ENCODE data around the gene PTPN3. TPM values are rescaled to one million over a fixed set of nuclear protein-coding genes. Genes with fewer than 3 reads are reported as not detected.
A peak's percentile ranks its signal among the peaks of the same experiment; 100 is the strongest.
"Not testable (repeated sequence)": the region's sequence is repeated elsewhere in the genome, so short reads cannot be mapped to it uniquely, and the experiment has no call there.

The PTPN3 gene
- total RNA-seq, 2 donors from 2014 or later, result 13.2 to 19.5 TPM

GRCh38 chr9:109371374-109371773 is 126.7 kb downstream of the PTPN3 start:
- TF ChIP-seq POLR2A (IDR thresholded peaks at IDR 0.05), result no peak
- TF ChIP-seq CTCF (IDR thresholded peaks at IDR 0.05), result no peak
- Histone ChIP-seq H3K27me3 (no peaks in the 10 kb centered on the region), H3K4me3 (no peak overlapping the region), H3K27ac (no peak overlapping the region), H3K36me3 (replicated peaks in 1 of 2; ENCODE audit: insufficient read depth in 1 of 2, low read depth in 2 of 2) (no peaks in the 10 kb centered on the region), H3K9me3 (no peaks in the 10 kb centered on the region), H3K4me1 (no peaks in the 10 kb centered on the region)
- WGBS, 2 donors, result 95 to 100% methylated on average over 1 of the region's 1 CpG
- DNase-seq (no peak), ATAC-seq (no peak)
- intact Hi-C loops (cut with DNase I), result no loop called here

GRCh38 chr9:109369285-109369684 is 128.8 kb downstream of the PTPN3 start:
- intact Hi-C loops (cut with DNase I), result no loop called here
- Histone ChIP-seq H3K27ac (no peak overlapping the region), H3K36me3 (replicated peaks in 1 of 2; ENCODE audit: insufficient read depth in 1 of 2, low read depth in 2 of 2) (no peaks in the 10 kb centered on the region), H3K9me3 (no peaks in the 10 kb centered on the region), H3K27me3 (no peaks in the 10 kb centered on the region), H3K4me1 (no peaks in the 10 kb centered on the region), H3K4me3 (no peak overlapping the region)
- ATAC-seq (no peak), DNase-seq (peak in 2 of 4 donors; percentile 16 to 29)
- no peak for TF ChIP-seq CTCF (IDR thresholded peaks at IDR 0.05)
- no peak for TF ChIP-seq POLR2A (IDR thresholded peaks at IDR 0.05)
- WGBS, 2 donors, result 48 to 49% methylated on average over 2 of the region's 2 CpGs

GRCh38 chr9:109360771-109361170 is 137.3 kb downstream of the PTPN3 start:
- H3K27me3 ChIP-seq, result no peaks in the 10 kb centered on the region
- H3K27ac ChIP-seq, result no peak overlapping the region
- H3K36me3 ChIP-seq (replicated peaks in 1 of 2; ENCODE audit: insufficient read depth in 1 of 2, low read depth in 2 of 2), result no peaks in the 10 kb centered on the region
- no peak overlapping the region for H3K4me3 ChIP-seq
- TF ChIP-seq CTCF (IDR thresholded peaks at IDR 0.05) (no peak), POLR2A (IDR thresholded peaks at IDR 0.05) (no peak)
- 82 to 84% methylated on average over 5 of the region's 5 CpGs for WGBS, 2 donors
- DNase-seq, result no peak
- H3K4me1 ChIP-seq, result no peaks in the 10 kb centered on the region
- ATAC-seq, result no peak
- H3K9me3 ChIP-seq, result no peaks in the 10 kb centered on the region
- intact Hi-C loops (cut with DNase I), result no loop called here

- WGBS, 2 donors, result 86 to 87% methylated on average over 8 of the region's 8 CpGs
- H3K9me3 ChIP-seq; ATAC-seq; H3K36me3 ChIP-seq (replicated peaks in 1 of 2; ENCODE audit: insufficient read depth in 1 of 2, low read depth in 2 of 2); DNase-seq; H3K4me1 ChIP-seq; intact Hi-C loops (cut with DNase I); H3K27me3 ChIP-seq; H3K27ac ChIP-seq; H3K4me3 ChIP-seq: not testable (repeated sequence)
These were observed 139.0 kb downstream of the PTPN3 start for GRCh38 chr9:109358968-109359603.

GRCh38 chr9:109355564-109356297 is 142.4 kb downstream of the PTPN3 start:
- Histone ChIP-seq H3K4me1 (no peaks in the 10 kb centered on the region), H3K27ac (no peak overlapping the region), H3K36me3 (replicated peaks in 1 of 2; ENCODE audit: insufficient read depth in 1 of 2, low read depth in 2 of 2) (no peaks in the 10 kb centered on the region), H3K9me3 (no peaks in the 10 kb centered on the region), H3K4me3 (no peak overlapping the region), H3K27me3 (no peaks in the 10 kb centered on the region)
- ATAC-seq (no peak), DNase-seq (no peak)
- TF ChIP-seq POLR2A (IDR thresholded peaks at IDR 0.05), result no peak
- no peak for TF ChIP-seq CTCF (IDR thresholded peaks at IDR 0.05)
- 85% methylated on average over 19 to 20 of the region's 21 CpGs for WGBS, 2 donors
- intact Hi-C loops (cut with DNase I), result no loop called here
